ENCODE results near the gene NUAK2.

DNA sequence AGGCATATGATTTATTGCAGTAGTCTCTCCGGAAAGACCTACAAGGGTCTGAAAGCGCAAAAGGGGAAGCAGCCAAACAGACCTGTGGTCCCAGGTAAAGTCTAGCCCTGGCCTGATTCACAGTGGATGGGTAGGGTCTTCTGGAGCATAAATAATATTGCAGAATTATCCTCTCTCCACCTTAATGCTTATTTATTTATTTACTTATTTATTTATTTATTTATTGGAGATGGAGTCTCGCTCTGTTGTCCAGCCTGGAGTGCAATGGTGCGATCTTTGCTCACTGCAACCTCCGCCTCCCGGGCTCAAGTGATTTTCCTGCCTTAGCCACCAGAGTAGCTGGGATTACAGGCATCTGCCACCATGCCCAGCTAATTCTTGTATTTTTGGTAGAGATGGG lies 46.9 kb upstream of the NUAK2 start:
- TF ChIP-seq, protein P1, sequence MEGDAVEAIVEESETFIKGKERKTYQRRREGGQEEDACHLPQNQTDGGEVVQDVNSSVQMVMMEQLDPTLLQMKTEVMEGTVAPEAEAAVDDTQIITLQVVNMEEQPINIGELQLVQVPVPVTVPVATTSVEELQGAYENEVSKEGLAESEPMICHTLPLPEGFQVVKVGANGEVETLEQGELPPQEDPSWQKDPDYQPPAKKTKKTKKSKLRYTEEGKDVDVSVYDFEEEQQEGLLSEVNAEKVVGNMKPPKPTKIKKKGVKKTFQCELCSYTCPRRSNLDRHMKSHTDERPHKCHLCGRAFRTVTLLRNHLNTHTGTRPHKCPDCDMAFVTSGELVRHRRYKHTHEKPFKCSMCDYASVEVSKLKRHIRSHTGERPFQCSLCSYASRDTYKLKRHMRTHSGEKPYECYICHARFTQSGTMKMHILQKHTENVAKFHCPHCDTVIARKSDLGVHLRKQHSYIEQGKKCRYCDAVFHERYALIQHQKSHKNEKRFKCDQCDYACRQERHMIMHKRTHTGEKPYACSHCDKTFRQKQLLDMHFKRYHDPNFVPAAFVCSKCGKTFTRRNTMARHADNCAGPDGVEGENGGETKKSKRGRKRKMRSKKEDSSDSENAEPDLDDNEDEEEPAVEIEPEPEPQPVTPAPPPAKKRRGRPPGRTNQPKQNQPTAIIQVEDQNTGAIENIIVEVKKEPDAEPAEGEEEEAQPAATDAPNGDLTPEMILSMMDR (conservative IDR thresholded peaks at IDR 0.05) = no peak
- no peak for TF ChIP-seq ZFX (IDR thresholded peaks at IDR 0.05)
